H4 (cell line): ENCODE data around the gene RPS15. TPM values are rescaled to one million over a fixed set of nuclear protein-coding genes. Genes with fewer than 3 reads are reported as not detected.

Source experiments
- DNase-seq: peaks from one replicate; pipeline ENCODE4 v3.0.0-alpha.2; 2015; ENCODE audit warnings: low spot score
- total RNA-seq: library from RNA; depleted of rRNA; stranded (reverse); fragments of >200 nt; shearing (Covaris generic); gene quantifications from 2 replicates; pipeline ENCODE4 v1.2.3, GENCODE V29; 2014; rRNA removed

Gene RPS15
- total RNA-seq, 1 experiment from 2014 or later, result 1,025 TPM

- DNase-seq, result no peak
These were observed 45.8 kb downstream of the RPS15 start for GRCh38 chr19:1483979-1484428.

DNA sequence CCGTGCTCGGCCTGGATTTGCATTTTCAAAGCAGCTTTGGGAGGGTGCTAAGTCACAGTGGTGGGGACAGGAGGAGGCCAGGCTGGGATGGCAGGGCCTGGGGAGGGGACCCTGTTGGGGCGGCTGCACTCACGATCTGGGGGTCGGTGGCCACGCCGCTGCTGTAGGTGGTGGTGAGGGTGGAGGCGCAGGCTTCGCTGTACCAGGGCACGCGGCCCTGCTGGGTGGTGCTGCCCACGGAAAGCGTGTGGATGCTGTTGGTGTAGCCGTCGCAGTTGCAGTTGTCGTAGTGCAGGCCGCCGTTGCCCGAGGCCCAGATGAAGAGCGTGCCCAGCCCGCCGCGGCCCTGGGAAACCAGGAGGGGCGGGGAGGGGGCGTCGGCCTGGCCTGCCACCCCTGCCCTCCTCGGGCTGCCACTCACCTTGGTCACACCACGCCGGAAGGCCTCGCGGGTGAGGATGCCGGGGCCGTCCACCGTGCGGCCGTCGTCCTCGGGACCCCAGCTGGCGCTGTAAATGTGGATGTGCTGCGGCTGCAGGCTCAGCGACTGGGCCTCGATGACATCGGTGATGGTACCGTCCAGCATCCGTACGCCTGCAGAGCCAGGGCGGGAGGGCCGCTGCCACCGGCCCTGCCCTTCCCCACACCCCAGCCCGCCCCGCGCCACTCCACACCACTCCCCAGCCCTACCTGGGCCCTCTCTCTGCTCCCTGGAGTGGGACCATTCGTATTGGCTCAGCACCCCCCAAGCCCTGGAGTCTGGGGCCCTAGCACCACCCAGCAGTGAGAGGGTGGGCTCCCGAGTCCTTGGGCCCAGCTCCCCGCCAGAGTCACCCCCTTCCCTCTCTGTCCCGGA is 48.8 kb downstream of the RPS15 start:
- DNase-seq, result no peak

DNA sequence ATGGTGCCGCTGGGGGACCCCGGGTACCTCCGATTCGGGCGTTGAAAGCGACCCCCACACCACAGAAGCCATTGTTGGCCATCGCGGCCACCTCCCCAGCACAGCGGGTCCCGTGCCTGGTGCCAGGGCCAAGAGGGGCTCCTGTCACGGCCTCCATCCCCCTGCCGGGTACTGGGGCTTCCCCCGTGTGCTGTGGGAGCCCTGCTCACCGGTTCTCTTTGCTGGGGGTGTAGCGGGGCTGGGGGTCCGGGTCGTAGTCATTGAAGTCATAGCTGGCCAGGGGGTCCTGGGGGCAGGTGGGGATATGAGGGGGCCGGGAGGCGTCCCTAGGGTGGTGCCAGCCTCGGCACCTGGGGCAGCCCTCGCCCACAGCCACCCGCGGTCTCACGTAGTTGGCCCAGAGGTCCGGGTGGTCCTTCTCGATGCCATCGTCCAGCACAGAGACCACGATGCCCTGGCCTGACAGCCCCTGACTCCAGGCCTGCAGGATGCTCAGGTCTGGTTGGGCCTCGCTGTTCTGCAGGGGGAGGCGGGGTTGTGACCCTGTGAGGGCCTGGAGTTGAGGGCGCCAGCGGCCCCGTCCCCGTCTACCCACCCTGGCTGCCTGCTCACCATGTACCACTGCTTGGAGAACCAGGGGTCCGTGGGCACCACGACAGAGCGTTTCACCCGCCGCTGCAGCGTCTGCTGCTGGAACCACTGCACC is 49.5 kb downstream of the RPS15 start:
- DNase-seq, result no peak

DNA sequence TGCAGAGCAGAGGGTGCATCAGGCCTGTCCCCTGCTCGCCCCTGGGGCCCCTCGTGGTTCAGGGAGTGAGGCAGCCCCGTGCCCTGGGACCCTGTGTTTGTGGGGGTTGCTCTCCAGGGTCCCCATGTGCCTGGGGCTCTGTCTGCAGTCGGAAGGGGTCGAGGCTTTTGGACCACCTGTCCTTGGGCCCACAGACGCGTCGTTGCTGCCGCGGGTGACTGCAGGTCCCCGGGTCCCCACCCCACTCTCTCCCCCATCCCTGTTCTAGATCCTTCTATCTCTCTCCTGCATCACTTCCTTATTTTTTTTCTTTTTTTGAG is 50.0 kb downstream of the RPS15 start:
- no peak for DNase-seq

- DNase-seq, result no peak
These were observed 51.5 kb downstream of the RPS15 start for GRCh38 chr19:1489463-1490310.

Other genes starting within 250 kb of the RPS15 start
- 17.4 and 28.7 TPM in 2 replicates for gene STK11, start 232.6 kb upstream of the RPS15 start, total RNA-seq
- 0.37 and 1.2 TPM in 2 replicates for gene CBARP, start 200.4 kb upstream of the RPS15 start, total RNA-seq
- 34.9 and 37.0 TPM in 2 replicates for gene ATP5F1D, start 196.6 kb upstream of the RPS15 start, total RNA-seq
- gene MIDN, start 189.8 kb upstream of the RPS15 start, total RNA-seq, result 2.4 and 4.2 TPM in 2 replicates
- gene CIRBP, start 169.1 kb upstream of the RPS15 start, total RNA-seq, result 196 and 197 TPM in 2 replicates
- 49.8 and 59.5 TPM in 2 replicates for gene FAM174C, start 162.9 kb upstream of the RPS15 start, total RNA-seq
- 1.0 and 3.3 TPM in 2 replicates for gene EFNA2, start 152.5 kb upstream of the RPS15 start, total RNA-seq
- 67.9 and 87.2 TPM in 2 replicates for gene NDUFS7, start 54.5 kb upstream of the RPS15 start, total RNA-seq
- 15.5 and 18.9 TPM in 2 replicates for gene GAMT, start 36.9 kb upstream of the RPS15 start, total RNA-seq
- gene DAZAP1, start 30.8 kb upstream of the RPS15 start, total RNA-seq, result 47.6 and 59.4 TPM in 2 replicates
- gene APC2, start 11.7 kb downstream of the RPS15 start, total RNA-seq, result 0.02 and 1.5 TPM in 2 replicates
- gene C19orf25, start 40.8 kb downstream of the RPS15 start, total RNA-seq, result 7.9 and 10.5 TPM in 2 replicates
- gene PCSK4, start 52.0 kb downstream of the RPS15 start, total RNA-seq, result 0.31 TPM in 1 of 2 replicates, not detected in the other
- 0.92 and 1.2 TPM in 2 replicates for gene REEP6, start 52.8 kb downstream of the RPS15 start, total RNA-seq
- gene ADAMTSL5, start 74.6 kb downstream of the RPS15 start, total RNA-seq, result 0.72 and 1.8 TPM in 2 replicates
- gene PLK5, start 85.7 kb downstream of the RPS15 start, total RNA-seq, result not detected in 2 replicates
- gene MEX3D, start 129.9 kb downstream of the RPS15 start, total RNA-seq, result 5.7 and 10.6 TPM in 2 replicates
- 45.8 and 64.9 TPM in 2 replicates for gene MBD3, start 154.5 kb downstream of the RPS15 start, total RNA-seq
- gene UQCR11, start 167.1 kb downstream of the RPS15 start, total RNA-seq, result 42.2 and 49.7 TPM in 2 replicates
- 36.1 and 37.4 TPM in 2 replicates for gene TCF3, start 214.2 kb downstream of the RPS15 start, total RNA-seq